ENCODE data around the gene GNAT1.
"Not testable (repeated sequence)": the region's sequence is repeated elsewhere in the genome, so short reads cannot be mapped to it uniquely, and the experiment has no call there.

The GNAT1 gene

DNA sequence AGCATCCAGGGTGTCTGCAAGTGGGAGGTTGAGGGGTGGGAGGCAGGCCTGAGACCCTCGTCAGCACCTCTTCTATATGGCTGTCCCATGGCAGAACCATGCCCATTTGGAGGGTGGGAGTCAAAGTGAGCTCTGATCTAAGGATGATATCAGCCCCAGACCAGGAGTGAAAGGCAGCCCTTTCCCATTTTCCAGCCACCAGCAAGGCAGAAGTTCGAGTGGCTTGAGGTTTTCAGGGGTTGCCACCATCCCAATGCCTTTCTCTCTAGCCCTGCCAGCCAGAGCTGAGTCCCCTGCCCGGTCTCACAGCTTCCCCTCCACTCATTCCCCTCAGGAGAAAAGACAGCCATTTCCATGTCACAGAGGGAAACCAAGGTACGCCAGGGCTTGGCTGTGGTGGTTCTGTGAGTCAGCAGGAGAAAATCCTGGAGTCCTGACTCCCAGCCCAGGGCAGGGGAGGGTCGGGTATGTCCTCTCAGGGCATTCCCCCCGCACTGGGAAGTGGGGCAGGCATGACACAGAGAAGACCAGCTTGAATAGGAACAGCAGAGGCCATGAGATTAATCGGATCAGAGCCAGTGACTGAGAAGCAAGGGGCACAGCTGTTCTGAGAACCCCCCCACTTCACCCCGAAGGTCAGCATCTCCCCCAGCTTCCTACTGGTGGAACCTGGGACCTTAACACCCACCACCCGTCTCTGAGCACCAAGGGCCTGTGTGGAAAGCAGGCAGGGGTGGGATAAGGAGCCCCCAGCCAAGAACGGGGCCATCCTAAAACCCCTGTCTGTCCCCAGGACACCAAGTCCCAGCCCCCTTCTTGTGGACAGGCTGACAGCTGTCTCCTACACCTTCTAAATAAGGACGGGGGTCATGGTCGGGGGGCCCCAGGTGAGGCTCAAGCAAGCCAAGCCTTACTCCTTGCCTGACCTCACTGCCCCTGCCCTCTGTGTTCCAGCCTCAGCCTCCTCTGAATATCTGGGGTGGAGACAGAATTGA lies 12.7 kb downstream of the GNAT1 start:
- DNase-seq, result no peak

DNA sequence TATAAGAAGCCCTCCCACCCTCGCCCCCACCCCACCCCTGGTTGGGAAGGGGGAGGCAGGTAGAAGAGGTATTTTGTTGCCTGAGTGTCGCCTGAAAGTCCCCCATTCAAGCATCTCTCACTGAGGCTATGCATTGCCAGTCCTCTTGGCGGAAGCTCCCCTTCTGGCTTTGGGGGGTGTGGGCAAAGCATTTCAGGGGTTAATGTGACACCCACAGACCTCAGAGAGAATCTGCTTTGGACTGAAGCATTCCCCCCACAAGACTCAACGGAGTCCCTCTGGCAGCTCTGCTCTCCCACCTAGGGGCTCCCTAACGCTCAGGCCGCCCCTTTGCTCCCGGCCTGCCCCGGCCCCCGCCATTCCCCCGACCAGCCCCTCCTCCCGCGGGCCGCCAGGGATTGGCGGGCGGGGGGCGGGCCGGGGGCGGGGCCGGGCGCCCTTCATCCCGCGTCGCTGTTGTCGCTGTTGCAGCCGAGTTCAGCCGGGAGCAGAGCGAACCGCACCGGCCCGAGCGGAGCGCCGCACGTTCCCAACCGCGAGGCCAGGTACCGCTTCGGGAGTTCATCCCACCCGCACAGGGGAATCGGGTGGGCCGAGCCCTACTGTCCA lies 13.5 kb downstream of the GNAT1 start, which contains the start of gene SLC38A3:
SLC38A3 (plus strand) TSS at position 468 of the 609 bp plus-strand sequence. CDS start 8,929 bp downstream, outside the sequence.
- no peak for DNase-seq

DNA sequence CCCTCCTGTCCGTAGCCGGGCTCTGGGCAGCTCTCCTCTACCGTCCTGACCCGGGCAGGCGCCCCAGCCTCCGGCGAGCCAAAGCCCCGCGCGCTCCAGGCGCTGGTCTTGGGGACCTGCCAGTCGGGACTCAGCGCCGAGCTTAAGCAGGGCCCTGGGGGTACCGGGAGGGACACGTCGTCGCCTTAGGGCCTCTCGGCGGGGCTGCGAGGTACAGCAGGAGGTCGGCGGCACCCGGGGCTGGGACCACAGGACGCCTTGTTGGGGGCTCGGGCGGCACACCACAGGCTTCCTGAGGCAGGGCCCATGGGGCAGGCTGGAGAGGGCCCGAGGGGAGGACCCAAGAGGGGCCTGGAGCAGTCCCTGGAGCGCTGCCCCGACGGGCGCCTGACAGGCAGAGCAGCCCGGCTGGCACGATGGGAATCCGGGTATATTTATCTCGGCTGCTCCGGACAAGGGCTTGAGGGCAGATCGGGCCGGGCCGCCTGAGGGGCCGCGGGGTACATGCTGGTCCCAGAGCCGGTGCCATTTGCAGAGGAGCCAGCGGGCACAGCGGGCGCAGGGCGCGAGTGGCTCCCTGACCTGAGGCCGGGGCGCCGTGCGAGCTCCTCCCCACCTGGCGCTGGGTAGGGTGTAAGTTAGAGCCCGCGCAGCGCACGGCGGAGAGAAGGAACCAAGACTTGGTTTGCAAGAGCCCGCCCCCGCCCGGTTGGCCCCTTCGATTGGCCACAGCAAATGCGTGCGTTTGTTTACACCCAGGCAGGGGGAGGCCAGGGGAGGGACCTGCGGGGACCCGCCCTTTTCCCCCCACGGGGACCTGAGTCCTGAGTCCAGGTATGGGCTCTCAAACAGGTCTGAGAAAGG lies 14.2 kb downstream of the GNAT1 start:
- no peak for DNase-seq

DNA sequence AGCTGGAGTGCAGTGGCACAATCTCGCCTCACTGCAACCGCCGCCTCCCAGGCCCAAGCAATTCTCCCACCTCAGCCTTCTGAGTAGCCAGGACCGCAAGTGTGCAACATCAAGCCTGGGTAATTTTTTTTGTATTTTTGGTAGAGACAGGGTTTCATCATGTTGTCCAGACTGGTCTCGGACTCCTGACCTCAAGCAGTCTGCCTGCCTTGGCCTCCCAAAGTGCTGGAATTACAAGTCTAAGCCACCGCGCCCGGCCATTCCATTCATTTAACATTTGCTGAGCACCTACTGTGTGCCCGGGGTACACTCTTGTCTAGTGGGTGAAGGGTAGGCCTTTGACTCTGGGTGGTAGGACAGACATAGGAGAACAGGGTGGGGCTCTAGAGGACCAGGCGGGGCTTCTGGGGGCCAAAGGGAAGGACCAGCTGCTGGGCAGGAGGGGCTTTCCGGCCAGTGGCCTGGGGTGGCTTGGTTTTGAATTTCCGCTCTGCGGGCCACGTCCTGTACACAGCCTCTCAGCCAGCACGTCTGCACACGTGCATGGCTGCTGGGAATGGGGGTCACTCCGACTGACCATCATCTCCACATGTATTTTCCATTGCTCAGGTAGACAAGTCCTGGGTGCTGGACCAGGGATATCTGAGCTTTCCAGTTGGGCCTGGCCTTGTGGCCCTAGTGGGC lies 16.1 kb downstream of the GNAT1 start:
- no peak for DNase-seq

DNA sequence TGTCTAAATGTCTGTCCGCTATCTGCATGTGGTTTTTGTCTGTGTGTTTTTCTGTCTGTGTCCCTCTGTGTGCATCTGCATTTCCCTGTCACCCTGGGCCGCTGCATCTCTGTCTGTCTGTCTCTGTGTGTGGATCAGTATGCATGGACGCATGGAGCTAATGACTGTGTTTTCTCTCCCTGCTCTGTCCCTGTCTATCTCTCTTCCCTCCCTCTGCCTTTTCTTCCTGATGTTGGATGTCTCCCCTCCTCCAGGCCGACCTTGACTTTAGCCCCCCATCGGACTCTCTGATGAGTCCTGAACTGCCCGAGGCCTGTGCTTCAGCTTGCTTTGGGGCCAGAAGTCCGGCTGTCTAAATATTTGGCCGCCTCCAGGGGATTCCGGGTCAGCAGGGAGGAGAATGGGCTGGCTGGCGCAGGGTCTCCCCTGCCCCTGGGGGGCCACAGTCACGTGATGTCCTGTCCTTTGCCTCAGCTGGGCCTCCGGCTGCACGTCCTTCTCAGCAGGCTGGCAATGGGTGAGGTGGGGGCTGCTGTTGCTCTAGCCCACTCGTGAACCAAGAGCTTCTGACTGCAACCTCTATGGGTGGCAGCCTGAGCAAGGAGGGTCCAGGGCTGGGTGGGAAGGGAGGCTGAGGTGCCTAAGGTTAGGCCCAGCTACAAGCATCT lies 17.4 kb downstream of the GNAT1 start:
- no peak for DNase-seq

DNA sequence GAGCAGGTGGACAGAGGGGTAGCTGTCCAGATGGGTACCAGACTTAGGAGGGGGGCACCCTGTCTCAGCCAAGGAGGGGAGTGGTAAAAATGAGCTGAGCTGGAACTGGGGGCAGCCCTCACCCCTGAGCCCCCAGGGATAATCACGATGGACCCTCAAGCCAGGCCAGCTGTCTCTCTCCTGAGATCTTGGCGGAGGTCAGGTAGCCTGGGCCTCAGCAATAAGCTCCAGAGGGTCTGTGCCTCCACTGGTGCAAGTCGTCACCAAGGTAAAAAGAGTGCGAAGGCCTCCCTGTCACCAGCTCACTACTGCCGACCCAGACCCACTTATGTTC lies 18.7 kb downstream of the GNAT1 start:
- DNase-seq, result no peak

DNA sequence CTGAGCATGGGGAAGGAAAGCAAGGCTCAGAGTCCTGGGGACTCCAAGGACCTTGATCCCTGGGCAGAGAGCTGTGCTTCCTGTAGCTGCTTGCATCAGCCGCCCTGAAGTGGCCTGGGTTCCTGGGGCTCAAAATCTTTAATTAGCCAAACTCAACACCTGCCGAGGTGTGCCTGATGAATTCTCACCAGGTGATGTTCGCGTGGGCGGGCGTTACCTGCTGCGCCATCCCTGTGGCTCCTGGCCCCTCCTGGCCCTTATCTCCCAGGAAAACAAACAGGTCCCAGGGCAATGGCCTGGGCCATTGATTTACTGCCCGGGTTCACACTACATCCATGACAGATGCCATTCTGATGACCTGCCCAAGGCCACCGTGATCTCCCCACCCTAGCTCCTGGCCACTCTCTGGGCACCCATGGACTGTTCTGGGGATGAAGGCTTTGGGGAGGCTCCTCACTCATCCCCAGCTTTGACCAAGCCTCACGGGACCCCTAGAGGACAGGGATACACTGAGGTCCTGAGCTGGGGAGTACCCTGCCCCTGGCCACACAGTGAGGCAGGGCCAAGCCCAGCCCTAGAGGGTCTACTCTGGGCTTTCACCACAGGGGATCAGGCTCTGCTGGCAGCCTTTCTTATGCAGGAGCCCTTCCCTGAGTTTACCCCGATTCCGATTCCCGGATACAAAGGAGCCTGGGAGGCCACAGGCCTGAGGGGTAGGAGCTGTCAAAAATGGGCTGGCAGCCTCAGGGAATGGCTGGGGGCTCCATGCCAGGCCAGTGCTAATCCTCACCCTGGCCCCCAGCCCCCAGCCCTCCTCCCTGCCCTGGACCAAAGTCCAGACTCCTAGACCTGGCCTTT lies 19.3 kb downstream of the GNAT1 start:
- DNase-seq, result no peak

DNA sequence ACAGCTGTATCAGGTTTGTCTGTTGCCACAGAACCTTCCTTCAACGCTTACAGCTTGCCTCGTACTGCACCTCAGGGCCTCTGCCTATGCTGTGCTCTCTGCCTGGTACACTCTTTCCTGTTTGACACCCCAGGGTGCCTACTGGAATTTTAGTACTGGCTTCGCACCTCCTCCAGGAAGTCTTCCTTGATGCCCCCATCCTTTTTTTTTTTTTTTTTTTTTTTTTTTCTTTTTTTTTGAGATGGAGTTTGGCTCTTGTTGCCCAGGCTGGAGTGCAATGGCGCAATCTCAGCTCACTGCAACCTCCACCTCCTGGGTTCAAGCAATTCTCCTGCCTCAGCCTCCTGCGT lies 19.9 kb downstream of the GNAT1 start:
- DNase-seq, result not testable (repeated sequence)

DNA sequence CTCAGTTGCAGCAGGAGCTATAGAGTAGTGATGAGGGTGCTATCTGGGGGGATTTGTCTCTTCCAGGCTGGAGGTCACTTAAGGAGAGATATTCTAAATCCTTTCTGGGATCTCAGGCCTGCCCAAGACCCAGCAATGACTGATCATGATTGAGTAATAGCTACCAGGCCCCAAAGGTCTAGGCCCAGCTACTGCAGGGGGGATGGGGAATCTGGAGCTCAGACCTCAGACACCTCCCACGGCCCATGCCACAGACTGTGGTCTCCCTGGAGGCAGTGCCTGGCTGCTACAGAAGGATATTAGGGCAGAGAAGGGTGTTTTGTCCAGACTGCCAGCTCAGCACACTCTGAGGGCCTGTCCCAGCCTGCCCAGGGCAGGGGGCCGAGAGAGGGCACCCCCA lies 20.5 kb downstream of the GNAT1 start:
- no peak for DNase-seq

DNA sequence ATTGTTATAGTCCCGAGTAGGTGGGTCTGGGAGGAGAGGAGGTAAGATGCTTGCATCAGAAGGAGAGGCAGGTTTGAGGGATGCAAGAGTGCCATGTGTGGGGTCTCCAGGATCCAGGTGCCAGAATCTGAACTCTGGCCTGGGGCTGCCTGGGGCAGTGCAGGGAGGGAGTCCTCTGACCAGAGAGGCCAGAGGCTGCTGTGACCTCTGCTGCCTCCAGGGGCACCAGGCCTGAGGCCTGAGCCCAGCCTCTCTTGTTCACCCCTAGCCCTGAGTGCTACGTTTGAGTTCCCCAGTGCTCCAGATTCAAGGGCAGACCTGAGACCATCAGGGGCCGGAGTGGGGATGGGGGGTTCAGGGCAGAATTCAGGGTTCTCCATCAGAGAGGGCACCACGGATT lies 21.1 kb downstream of the GNAT1 start:
- DNase-seq, result no peak

DNA sequence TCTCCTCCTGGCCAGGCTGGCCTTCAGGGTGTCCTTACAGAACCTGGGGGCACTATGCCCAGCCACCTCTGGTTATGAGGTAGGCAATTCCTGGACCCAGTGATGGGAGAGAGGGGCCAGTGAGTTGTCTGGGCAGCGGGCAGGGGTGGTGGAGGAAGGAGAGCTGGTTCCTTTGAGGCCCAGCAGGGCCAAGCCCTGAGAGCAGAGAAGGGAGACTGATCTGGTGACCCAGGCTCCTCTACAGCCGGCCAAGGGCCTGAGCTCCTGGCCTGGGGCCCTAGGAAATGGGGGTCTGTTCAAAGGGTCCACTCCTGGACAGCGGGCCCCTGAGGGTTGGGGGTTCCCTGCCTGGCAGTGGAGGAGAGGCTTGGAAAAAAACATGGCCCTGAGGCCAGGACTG lies 21.6 kb downstream of the GNAT1 start:
- no peak for DNase-seq

DNA sequence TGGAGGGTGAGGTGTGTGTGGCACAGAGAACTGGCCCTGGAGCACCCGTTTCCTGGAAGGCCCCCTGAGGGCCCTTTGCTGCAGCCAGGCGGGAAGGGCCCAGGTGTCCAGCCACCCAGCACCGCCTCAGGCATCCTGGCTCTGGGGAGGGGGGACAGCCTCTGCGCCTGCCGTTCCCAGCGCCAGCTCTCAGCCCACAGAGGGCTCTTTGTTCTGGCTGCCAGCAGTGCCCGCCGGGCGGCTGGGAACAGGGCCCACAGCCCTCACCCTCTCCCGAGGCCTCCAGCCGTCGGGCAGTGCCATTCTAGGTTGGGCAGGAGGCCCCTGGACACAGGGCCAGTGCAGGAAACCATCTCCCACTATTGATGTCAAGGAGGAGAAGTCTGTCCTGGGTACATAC lies 22.0 kb downstream of the GNAT1 start:
- no peak for DNase-seq

DNA sequence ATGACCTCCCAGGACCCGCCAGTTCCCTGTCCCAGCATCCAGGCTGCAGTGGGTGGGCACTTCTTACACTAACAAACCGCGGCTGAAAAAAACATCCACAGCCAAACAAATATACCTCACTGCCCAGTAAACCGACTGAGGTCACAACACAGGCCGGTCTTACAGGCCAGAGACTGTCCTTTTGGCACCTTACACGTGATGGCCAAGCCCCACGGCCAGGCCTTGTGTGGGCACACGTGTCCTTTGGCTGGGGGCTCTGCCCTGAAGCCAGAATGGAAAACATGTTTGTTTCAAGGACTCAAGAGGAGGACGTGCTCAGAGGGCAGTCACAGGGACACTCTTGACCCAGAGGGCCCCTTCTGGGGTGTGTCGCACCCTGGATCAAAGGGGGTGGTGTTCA lies 23.4 kb downstream of the GNAT1 start:
- no peak for DNase-seq

DNA sequence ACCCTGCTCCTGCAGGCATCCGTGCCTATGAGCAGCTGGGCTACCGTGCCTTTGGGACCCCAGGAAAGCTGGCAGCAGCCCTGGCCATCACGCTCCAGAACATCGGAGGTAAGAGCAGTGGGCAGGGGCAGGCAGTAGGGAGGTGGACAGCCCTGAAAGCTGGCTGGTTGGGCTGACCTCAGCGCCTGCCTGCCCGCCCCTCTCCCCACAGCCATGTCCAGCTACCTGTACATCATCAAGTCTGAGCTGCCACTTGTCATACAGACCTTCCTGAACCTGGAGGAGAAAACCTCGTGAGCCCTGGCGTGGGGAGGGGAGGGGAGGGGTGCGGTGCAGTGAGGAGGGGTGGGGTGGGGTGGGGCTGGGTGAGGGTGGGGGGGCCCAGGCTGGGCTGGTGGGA lies 24.1 kb downstream of the GNAT1 start:
- DNase-seq, result no peak

DNA sequence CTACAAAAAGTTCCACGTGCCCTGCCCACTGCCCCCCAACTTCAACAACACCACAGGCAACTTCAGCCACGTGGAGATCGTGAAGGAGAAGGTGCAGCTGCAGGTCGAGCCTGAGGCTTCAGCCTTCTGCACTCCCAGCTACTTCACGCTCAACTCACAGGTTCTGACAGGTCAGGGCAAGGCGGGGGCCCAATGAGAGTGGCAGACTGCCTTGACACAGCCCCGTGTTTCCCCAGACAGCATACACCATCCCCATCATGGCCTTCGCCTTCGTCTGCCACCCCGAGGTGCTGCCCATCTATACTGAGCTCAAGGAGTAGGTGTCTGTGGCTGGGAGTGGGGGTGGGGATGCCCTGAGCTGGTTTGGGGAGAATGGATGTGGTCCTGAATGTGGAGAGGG lies 26.3 kb downstream of the GNAT1 start:
- DNase-seq, result no peak

DNA sequence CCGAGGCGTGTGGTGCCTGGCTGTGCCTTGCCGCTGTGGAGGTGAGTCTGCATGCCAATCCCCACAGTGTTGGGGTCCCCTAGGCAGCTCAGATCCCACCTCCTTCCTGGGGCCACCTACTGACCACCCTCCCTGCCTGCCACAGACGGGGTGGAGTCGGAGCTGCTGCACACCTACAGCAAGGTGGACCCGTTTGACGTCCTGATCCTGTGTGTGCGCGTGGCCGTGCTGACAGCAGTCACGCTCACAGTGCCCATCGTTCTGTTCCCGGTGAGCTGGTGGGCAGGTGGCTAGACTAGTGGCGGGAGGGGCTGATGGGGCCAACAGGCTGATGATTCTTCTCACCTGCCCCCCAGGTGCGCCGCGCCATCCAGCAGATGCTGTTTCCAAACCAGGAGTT lies 27.0 kb downstream of the GNAT1 start:
- no peak for DNase-seq

DNA sequence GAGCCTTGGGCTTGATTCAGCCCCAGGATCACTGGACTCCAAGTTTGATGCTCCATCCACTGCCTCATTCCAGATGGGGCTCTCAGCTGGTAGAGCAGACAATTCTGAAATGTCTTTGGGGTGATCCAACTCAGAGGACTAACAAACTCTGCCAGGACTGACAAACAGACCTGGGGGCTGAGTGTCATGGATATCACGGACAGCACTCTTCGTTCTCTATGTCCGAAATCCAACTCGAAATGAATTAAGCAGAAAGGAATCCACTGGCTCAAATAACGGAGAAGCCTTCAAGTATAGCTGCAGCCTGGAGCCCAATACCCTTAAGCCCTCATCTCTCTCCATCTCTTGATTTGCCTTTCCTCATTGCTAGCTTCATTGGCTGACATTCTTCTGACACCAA lies 27.9 kb downstream of the GNAT1 start:
- no peak for DNase-seq

DNA sequence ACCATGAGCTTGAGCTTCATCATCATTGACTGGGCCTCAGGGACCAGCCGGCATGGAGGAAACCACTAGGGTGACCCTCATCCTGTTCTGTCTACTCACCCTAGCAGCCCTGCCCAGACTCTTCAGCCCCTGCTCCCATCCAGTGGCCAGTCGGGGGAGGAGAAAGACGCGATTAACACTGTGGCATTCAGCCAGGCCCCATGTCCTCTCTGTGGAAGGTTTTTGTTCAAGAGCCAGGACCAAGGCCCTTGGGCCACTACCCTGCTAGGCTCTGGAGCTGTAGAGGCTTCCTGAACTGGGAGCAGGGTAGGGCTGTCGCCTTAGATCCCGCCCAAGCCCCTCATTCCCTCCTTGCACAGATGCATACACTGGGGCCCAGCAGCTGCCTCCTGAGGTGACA lies 28.7 kb downstream of the GNAT1 start:
- no peak for DNase-seq

DNA sequence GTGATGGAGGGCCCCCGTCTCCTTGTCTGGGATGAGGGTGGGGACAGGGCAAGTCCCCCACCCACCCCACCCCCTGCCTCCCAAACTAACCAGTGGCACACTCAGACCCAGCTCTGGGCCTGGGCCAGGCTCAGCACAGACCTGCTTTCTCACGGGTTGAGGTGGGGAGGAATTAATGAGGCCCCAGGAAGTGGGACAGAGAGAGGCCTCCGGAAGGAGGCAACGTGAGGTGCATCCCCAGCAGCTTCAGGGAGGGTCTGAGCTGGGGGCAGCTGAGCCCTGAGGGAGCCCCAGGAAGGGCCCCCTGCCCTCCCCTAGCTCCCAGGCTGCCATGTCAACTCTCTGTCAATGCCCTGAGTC lies 29.6 kb downstream of the GNAT1 start:
- no peak for DNase-seq

DNA sequence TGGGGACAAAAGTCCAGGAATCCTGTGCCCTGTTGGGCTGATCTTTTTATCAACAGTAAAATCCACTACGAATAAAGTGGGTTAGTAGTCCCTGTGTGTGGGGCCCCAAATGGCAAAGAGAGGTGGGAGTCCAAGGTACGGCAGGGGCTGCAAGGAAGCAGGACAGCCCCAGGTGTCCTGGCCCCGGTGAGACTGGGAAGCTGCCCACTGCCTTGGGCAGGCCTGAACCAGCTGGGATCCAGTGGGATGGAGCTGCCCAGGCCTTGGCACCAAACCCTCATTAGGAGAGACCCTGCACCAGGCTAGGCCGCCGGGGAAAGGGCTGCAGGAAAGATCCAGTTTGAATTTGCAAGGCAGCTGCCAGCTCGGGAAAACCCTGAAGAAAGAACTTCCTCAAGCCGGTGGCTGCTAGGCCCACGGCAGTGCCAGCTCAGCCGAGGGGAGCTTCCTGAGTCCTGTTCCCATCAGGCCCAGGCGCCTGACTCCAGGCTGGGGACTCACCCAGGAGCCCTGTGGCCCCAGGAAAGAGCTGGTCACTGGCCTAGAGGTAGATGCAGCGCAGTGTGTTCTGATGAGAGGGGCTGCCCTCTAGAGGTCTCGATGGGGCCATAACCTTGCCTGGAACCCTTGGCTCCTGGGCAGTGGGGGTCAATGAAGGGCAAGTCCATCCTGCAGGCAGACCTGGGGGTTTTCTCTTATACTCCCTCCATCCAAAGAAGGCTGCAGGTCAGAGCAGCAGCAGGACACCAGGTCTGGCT lies 30.2 kb downstream of the GNAT1 start:
- DNase-seq, result no peak

DNA sequence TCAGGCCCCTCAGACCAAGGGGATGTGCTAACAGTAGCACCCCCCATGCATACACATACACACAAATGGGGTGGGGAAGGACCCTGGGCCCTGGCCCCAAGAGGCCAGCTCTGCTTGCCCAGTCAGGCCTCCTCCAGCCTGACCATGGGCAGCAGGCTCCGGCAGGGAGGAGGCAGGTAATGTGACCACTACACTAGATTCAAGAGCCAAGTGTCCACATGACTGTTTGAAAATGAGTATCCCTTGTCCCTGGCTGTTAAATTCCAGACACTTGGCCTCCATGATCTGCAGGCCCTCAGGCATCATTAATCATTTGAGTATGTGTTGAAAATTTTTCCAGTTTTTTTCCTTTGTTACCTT lies 30.7 kb downstream of the GNAT1 start:
- DNase-seq, result no peak
